GM19467 (cell line): Measurements from ENCODE around the gene GPC3.
A peak's percentile ranks its signal among the peaks of the same experiment; 100 is the strongest.

Source experiments
- ATAC-seq: cut with Tn5 transposase; IDR thresholded peaks from one replicate; pipeline ENCODE4 v1.9.1; 2021; ENCODE audit warnings: mild to moderate bottlenecking, moderate library complexity; ENCODE audit not compliant: unreplicated experiment

Gene GPC3

GRCh38 chrX:133933316-133933715 lies 52.1 kb downstream of the GPC3 start:
- no peak for ATAC-seq

- ATAC-seq, result no peak
Measured at GRCh38 chrX:133929836-133930464, 55.4 kb downstream of the GPC3 start.

- ATAC-seq, result no peak
Measured at GRCh38 chrX:133928365-133928764, 57.0 kb downstream of the GPC3 start.

GRCh38 chrX:133926809-133927208 lies 58.6 kb downstream of the GPC3 start:
- ATAC-seq, result no peak

- ATAC-seq, result no peak
Measured at GRCh38 chrX:133926099-133926498, 59.3 kb downstream of the GPC3 start.

GRCh38 chrX:133924548-133924947 lies 60.8 kb downstream of the GPC3 start:
- no peak for ATAC-seq

- ATAC-seq, result no peak
Measured at GRCh38 chrX:133923548-133923947, 61.8 kb downstream of the GPC3 start.

- ATAC-seq, result peak; percentile 61
Measured at GRCh38 chrX:133923113-133923512, 62.3 kb downstream of the GPC3 start.

- no peak for ATAC-seq
Measured at GRCh38 chrX:133922390-133922771, 63.0 kb downstream of the GPC3 start.

GRCh38 chrX:133921764-133922389 lies 63.5 kb downstream of the GPC3 start:
- no peak for ATAC-seq

- no peak for ATAC-seq
Measured at GRCh38 chrX:133921086-133921485, 64.3 kb downstream of the GPC3 start.

- no peak for ATAC-seq
Measured at GRCh38 chrX:133918361-133918771, 67.0 kb downstream of the GPC3 start.

- ATAC-seq, result no peak
Measured at GRCh38 chrX:133916984-133917722, 68.2 kb downstream of the GPC3 start.

- ATAC-seq, result no peak
Measured at GRCh38 chrX:133913658-133914388, 71.6 kb downstream of the GPC3 start.

- no peak for ATAC-seq
Measured at GRCh38 chrX:133913009-133913408, 72.4 kb downstream of the GPC3 start.

GRCh38 chrX:133911825-133912495 lies 73.4 kb downstream of the GPC3 start:
- ATAC-seq, result no peak

GRCh38 chrX:133910539-133910938 lies 74.9 kb downstream of the GPC3 start:
- no peak for ATAC-seq

GRCh38 chrX:133909888-133910287 lies 75.5 kb downstream of the GPC3 start:
- ATAC-seq, result no peak

- ATAC-seq, result no peak
Measured at GRCh38 chrX:133908223-133908955, 77.0 kb downstream of the GPC3 start.

GRCh38 chrX:133907606-133908005 lies 77.8 kb downstream of the GPC3 start:
- ATAC-seq, result no peak
